ENCODE measurements around the gene GPRC5D.

The GPRC5D gene

GRCh38 chr12:12919666-12920435 lies 32.1 kb downstream of the GPRC5D start:
- no peak overlapping the region for H3K4me3 ChIP-seq (ENCODE audit: low read depth, low read length)
- TF ChIP-seq, protein P1, sequence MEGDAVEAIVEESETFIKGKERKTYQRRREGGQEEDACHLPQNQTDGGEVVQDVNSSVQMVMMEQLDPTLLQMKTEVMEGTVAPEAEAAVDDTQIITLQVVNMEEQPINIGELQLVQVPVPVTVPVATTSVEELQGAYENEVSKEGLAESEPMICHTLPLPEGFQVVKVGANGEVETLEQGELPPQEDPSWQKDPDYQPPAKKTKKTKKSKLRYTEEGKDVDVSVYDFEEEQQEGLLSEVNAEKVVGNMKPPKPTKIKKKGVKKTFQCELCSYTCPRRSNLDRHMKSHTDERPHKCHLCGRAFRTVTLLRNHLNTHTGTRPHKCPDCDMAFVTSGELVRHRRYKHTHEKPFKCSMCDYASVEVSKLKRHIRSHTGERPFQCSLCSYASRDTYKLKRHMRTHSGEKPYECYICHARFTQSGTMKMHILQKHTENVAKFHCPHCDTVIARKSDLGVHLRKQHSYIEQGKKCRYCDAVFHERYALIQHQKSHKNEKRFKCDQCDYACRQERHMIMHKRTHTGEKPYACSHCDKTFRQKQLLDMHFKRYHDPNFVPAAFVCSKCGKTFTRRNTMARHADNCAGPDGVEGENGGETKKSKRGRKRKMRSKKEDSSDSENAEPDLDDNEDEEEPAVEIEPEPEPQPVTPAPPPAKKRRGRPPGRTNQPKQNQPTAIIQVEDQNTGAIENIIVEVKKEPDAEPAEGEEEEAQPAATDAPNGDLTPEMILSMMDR (IDR thresholded peaks at IDR 0.05; ENCODE audit: borderline replicate concordance, insufficient read depth, low read depth, low read length): no peak

DNA sequence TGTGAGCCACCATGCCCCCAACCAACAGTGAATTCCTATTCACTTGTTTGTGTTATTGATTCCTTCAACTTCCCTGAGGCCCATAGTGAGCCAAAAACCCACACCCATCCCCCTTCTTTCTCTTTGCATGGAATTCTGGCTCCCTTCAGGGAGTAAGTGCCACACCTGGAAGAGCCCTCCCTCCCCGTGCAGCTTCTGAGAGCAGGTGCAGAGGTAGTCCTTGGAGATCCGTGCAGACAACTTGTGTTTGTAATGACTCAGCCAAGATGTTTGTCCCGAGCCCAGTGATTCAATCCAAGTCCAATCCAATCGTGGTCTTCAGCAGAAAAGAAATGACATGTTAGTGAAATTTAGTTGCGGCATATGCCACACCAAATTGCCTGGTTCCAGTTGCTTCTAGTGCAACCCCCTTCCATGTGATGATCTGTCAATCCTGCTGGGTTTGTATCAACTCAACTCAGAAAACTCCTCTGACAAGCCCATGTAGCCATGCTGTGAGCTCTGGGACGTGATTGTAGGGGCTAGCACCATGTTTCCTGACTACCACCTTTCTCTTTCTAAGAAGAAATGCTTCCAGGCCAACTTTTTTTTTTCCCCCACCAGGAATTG lies 33.1 kb downstream of the GPRC5D start:
- H3K4me3 ChIP-seq (ENCODE audit: low read depth, low read length): no peak overlapping the region
- TF ChIP-seq, protein P1 (IDR thresholded peaks at IDR 0.05; ENCODE audit: borderline replicate concordance, insufficient read depth, low read depth, low read length): no peak

DNA sequence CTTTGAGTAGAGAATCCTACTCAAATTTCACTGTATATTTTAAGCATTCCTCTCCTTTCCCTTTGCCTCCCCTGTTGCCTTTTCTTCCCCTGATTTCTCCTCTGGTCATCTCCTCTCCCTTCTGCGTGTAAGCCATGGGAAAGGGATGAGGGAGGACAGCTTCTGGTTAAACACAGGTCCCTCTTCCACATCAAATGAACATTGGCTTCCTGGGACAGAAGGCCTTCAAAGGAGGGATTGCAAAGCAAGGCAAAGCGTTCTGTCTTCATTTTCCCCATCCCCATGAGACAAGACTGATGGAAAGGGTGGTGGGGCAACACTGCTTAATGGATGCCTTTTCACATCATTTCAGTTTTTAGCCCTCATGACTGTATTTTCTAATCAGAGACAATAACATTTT lies 34.5 kb downstream of the GPRC5D start:
- no peak overlapping the region for H3K4me3 ChIP-seq (ENCODE audit: low read depth, low read length)
- TF ChIP-seq, protein P1 (IDR thresholded peaks at IDR 0.05; ENCODE audit: borderline replicate concordance, insufficient read depth, low read depth, low read length): no peak

DNA sequence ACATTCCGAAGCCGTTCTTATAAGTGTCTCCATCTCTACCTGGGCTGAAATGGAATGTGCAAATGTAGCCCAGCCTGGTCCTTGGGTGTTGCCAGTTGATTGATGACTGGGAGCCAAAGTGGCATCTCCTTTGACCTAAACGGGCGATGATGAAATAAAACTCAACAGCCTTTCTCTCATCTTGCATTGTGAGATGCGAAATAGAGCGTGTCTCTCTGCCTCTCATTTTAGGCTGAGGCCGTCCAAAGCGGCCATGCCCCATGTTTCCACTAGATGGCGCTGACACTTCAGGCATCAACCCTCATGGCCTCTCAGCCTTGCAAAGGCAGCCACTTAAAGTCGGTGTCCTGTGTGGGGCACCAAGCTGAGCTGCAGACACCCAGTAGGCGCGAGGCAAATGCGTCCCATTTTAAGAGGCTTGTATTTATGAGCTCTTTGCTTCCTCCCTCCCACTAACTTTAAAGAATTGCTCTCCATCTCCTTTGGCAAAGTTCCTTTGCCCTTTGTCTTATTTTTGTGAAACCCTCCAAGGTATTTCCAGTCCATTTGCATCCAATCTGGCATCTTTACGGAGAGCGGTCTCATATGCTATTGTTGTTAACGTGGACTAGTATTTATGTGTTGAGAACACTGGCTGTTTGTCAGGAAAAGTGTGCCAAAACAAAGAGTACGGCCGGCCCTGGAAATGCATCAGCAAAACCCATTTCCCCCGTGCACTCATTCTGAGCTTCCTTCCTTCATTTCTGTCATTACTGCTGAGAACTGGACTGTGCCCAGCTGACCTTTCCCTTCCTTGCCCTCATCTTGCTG lies 35.6 kb downstream of the GPRC5D start:
- TF ChIP-seq, protein P1 (IDR thresholded peaks at IDR 0.05; ENCODE audit: borderline replicate concordance, insufficient read depth, low read depth, low read length): peak; percentile 97
- H3K4me3 ChIP-seq (ENCODE audit: low read depth, low read length): no peak overlapping the region

DNA sequence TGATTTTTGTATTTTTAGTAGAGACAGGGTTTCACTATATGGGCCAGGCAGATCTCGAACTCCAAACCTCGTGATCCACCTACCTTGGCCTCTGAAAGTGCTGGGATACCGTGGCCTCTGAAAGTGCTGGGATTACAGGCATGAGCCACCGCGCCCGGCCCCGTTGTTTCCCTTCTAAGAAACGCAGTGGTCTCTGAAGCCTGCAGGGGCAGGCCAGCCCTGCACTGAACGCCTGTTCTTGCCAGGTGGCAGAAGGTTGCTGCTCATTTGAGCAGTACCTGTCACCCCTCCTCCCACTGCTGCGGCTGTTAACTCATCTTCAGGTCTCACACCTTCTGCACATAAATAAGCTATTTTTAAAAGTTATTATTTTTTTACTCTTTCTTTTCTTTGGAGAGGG lies 36.3 kb downstream of the GPRC5D start:
- TF ChIP-seq, protein P1 (IDR thresholded peaks at IDR 0.05; ENCODE audit: borderline replicate concordance, insufficient read depth, low read depth, low read length): no peak
- no peak overlapping the region for H3K4me3 ChIP-seq (ENCODE audit: low read depth, low read length)

- TF ChIP-seq, protein P1 (IDR thresholded peaks at IDR 0.05; ENCODE audit: borderline replicate concordance, insufficient read depth, low read depth, low read length): no peak
- H3K4me3 ChIP-seq (ENCODE audit: low read depth, low read length): no peak overlapping the region
Observed at GRCh38 chr12:12912711-12913110, 39.3 kb downstream of the GPRC5D start.
